Measurements from ENCODE around the gene FAM120AOS. TPM values are rescaled to one million over a fixed set of nuclear protein-coding genes. Genes with fewer than 3 reads are reported as not detected.

The FAM120AOS gene
- total and polyA plus RNA-seq, 8 donors: 41.2 to 60.0 (median 55.6) TPM

- peaks cover 30 to 93% of the 10 kb centered on the region in 2 donors for H3K4me1 ChIP-seq
Measured at GRCh38 chr9:93466416-93467061, 13.2 kb upstream of the FAM120AOS start.

GRCh38 chr9:93465855-93466254 lies 12.5 kb upstream of the FAM120AOS start:
- TF ChIP-seq CTCF (IDR thresholded peaks at IDR 0.05): no peak
- intact Hi-C loops (cut with DNase I): no loop called here
- peaks cover 30 to 93% of the 10 kb centered on the region in 2 donors for H3K4me1 ChIP-seq
- H3K4me3 ChIP-seq: no peak overlapping the region
- no peaks in the 10 kb centered on the region for H3K9me3 ChIP-seq
- H3K27me3 ChIP-seq: no peaks in the 10 kb centered on the region
- H3K27ac ChIP-seq: peak overlapping the region in 1 of 2 donors; percentile 73
- no peaks in the 10 kb centered on the region for H3K36me3 ChIP-seq
- DNase-seq (no peak), ATAC-seq (no peak)

More at GRCh38 chr9:93466416-93467061, 13.2 kb upstream of the FAM120AOS start:
- no peak for TF ChIP-seq CTCF (IDR thresholded peaks at IDR 0.05)
- ATAC-seq (peak; percentile 35), DNase-seq (peak in 1 of 4 donors; percentile 12)
- H3K27me3 ChIP-seq: no peaks in the 10 kb centered on the region
- H3K4me3 ChIP-seq: no peak overlapping the region
- intact Hi-C loops (cut with DNase I): no loop called here
- peak overlapping the region; percentile 22 to 73 for H3K27ac ChIP-seq
- no peaks in the 10 kb centered on the region for H3K9me3 ChIP-seq
- no peaks in the 10 kb centered on the region for H3K36me3 ChIP-seq

- Histone ChIP-seq H3K9me3 (no peaks in the 10 kb centered on the region), H3K27me3 (no peaks in the 10 kb centered on the region), H3K4me3 (no peak overlapping the region), H3K4me1 (peaks cover 34 to 93% of the 10 kb centered on the region in 2 donors), H3K36me3 (no peaks in the 10 kb centered on the region), H3K27ac (peak overlapping the region; percentile 8 to 73)
- no peak for ATAC-seq
- no peak for TF ChIP-seq CTCF (IDR thresholded peaks at IDR 0.05)
- DNase-seq: no peak
- intact Hi-C loops (cut with DNase I): no loop called here
Measured at GRCh38 chr9:93464876-93465275, 11.5 kb upstream of the FAM120AOS start.

- Histone ChIP-seq H3K27ac (peak overlapping the region; percentile 8 to 73), H3K4me1 (peaks cover 33 to 93% of the 10 kb centered on the region in 2 donors), H3K9me3 (no peaks in the 10 kb centered on the region), H3K27me3 (no peaks in the 10 kb centered on the region), H3K36me3 (no peaks in the 10 kb centered on the region), H3K4me3 (no peak overlapping the region)
- peak in 1 of 4 donors; percentile 11 for DNase-seq
- peak; percentile 8 for ATAC-seq
- intact Hi-C loops (cut with DNase I): no loop called here
- TF ChIP-seq CTCF (IDR thresholded peaks at IDR 0.05): no peak
Measured at GRCh38 chr9:93464395-93464794, 11.0 kb upstream of the FAM120AOS start.

GRCh38 chr9:93463638-93464248 lies 10.4 kb upstream of the FAM120AOS start:
- no peak for TF ChIP-seq CTCF (IDR thresholded peaks at IDR 0.05)
- Histone ChIP-seq H3K36me3 (no peaks in the 10 kb centered on the region), H3K9me3 (no peaks in the 10 kb centered on the region), H3K4me1 (peaks cover 33 to 93% of the 10 kb centered on the region in 2 donors), H3K27ac (no peak overlapping the region), H3K27me3 (no peaks in the 10 kb centered on the region), H3K4me3 (no peak overlapping the region)
- ATAC-seq (no peak), DNase-seq (no peak)
- intact Hi-C loops (cut with DNase I): no loop called here
